Activated CD8-positive, alpha-beta memory T cell treated with anti-CD3 and anti-CD28 coated beads, Interleukin-2, amount 50 U/mL, for 1 hour (primary cell): ENCODE measurements around the gene HIRA.
"Not testable (repeated sequence)": the region's sequence is repeated elsewhere in the genome, so short reads cannot be mapped to it uniquely, and the experiment has no call there.

Experiments used
- DNase-seq: peaks from one replicate; pipeline ENCODE4 v3.0.0-alpha.2; 2020; ENCODE audit errors: extremely low read depth

The HIRA gene

DNA sequence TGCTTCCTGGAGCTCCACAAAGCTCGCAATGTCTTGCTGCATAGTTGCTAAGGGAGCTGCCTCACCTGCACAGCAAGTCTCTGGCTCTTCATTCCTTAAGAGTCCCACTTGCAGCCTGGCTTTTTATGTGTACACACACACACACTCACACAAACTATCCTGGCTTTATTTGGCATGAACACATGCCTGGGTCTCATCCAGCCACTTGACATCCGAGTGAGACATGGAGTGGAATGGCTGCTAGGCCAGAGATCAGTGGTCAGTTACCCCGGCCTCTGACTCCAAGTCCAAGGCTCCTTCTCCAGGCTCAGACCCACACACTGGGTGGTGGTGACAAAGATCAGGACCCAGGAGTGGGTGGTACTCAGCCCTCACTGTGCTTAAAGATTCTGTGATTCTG lies 102.1 kb downstream of the HIRA start:
- no peak for DNase-seq

DNA sequence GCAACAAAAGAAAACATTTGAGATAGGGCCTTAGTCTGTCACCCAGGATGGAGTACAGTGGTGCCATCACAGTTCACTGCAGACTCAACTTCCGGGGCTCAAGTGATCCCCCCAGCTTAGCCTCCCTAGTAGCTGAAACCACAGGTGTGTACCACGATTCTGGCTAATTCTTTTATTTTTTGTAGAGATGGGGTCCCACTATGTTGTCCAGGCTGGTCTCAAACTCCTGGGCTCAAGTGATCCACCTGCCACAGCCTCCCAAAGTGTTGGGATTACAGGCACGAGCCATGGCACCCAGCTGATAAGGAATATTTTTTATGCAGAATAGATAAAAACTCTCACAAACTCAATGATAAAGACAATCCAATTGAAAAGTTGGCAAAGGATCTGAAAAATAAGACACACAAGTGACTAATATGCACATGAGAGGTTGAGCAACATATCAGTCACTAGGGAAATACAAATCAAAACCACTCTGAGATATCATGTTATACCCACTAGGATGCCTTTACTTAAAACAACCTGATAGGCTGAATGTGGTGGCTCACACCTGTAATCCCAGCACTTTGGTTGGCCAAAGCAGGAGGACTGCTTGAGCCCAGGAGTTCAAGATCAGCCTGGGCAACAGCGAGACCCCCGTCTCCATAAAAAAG lies 106.1 kb downstream of the HIRA start:
- no peak for DNase-seq

DNA sequence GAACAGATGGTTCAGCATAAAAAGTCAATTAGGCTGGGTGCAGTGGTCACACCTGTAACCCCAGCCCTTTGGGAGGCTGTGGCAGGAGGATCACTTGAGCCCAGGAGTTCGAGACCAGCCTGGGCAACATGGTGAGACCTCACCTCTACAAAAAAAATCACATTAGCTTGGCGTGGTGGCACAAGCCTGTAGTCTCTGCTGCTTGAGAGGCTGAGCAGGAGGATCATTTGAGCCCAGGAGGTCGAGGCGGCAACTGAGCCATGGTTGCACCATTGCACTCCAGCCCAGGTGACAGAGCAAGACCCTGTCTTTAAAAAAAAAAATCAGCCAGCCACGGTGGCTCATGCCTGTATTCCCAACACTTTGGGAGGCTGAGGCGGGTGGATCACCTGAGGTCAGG lies 108.1 kb downstream of the HIRA start:
- DNase-seq = not testable (repeated sequence)

DNA sequence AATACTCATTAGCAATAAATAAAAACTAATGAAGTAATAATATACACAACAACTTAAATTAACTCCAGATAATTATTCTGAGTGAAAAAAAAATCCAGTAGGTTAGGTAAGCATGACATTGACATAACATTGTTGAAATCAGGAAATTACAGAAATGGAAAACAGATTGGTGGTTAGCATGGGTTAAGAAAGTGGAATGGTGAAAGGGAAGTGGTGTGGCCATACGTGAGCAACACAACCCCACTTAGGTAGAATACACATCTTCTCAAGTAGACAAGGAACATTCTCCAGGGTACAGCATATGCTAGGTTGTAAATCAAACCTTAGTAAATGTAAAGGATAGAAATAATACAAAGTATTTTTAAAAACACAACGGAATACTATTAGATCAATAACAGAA lies 109.8 kb downstream of the HIRA start:
- no peak for DNase-seq

DNA sequence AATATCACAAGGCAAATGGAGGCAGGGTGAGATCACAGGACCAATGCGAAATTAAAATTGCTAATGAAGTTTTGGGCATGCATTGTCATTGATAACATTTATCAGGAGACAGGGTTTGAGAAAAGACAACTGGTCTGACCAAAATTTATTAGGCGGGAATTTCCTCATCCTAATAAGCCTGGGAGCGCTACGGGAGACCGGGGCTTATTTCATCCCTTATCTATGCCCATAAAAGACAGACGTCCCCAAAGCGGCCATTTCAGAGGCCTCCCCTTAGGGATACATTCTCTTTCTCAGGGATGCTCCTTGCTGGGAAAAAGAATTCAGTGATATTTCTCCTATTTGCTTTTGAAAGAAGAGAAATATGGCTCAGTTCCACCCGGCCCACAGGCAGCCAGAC lies 111.4 kb downstream of the HIRA start:
- not testable (repeated sequence) for DNase-seq

DNA sequence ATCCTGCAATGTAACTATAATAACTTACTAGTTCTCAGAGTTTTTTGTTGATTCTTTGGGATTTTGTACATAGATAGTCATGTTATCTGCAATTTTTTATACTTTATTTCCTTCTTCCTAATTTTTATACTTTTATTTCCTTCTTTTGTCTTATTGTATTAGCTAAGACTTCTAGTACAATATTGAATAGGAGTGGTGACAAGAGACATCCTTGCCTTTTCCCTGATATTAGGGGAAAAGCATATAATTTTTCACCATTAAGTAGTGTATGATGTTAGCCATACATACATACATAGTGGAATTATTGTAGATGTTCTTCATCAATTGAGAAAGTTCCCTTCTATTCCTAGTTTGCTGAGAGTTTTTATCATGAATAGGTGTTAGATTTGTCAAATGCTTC lies 112.3 kb downstream of the HIRA start:
- DNase-seq = no peak

DNA sequence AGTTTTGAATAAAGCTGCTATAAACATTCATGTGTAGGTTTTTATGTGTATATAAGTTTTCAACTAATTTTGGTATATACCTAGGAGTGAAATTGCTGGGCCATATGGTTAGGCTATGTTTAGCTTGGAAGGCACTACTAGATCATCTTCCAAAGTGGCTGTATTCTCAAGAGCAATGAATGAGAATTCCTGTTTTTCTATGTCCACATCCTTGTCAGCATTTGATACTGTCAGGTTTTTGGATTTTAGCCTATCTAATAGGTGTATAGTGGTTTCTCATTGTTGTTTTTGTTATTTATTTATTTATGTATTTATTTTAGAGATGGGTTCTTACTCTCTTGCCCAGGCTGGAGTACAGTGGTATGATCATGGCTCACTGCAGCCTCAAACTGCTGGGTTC lies 113.7 kb downstream of the HIRA start:
- DNase-seq = no peak

DNA sequence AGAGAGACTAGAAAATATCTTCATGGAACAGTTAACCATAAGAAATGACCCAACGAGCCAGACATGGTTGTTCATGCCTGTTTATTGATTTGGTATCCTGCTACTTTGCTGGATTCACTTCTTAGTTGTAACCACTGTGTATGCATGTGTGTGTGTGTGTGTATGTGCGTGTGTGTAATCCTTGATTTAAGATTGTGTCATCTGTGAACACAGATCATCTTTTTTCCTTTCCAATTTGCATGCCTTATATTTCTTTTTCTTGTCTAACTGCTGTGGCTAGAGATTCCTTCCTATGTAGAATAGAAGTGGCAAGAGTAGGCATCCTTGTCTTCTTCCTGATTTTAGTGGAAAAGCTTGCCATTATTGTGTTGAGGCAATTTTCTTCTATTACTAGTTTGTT lies 123.7 kb downstream of the HIRA start:
- DNase-seq = no peak

DNA sequence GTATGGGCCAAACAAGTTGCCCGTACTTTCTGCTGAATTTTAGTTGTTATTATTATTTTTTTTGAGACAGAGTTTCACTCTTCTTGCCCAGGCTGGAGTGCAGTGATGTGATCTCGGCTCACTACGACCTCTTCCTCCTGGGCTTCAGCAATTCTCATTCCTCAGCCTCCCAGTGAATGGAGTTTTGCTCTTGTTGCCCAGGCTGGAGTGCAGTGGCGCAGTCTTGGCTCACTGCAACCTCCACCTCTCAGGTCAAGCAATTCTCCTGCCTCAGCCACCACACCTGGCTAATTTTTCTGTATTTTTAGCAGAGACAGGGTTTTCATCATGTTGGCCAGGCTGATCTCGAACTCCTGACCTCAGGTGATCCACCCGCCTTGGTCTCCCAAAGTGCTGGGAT lies 125.0 kb downstream of the HIRA start:
- DNase-seq = not testable (repeated sequence)

DNA sequence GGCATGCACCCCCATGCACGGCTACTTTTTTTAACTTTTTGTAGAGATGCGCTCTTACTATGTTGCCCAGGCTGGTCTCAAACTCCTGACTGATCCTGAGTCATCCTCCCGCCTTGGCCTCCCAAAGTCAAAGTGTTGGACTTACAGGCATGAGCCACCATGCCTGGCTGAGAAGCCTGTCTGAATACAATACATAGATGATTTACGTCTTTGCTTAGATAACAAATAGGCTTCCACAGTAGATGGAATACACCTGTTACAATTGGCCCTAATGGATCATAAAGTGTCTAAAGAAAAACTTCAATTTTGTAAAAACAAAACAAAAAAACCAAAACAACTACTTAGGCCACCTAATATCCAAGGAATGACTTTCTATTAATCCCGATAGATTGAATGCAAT lies 127.0 kb downstream of the HIRA start:
- DNase-seq = no peak

DNA sequence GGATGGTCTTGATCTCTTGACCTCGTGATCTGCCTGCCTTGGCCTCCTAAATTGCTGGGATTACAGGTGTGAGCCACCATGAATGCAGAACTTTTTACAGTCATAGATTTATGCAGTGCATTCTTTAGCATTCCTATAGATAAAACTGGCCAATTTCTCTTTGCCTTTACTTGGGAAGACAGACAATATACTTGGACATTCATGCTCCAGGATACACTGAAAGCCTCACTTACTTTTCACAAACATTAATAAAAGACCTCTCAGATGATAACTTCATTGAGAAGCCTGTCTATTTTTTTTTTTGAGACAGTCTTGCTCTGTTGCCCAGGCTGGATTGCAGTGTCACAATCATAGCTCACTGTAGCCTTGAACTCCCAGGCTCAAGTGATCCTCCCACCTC lies 127.7 kb downstream of the HIRA start:
- DNase-seq = no peak

DNA sequence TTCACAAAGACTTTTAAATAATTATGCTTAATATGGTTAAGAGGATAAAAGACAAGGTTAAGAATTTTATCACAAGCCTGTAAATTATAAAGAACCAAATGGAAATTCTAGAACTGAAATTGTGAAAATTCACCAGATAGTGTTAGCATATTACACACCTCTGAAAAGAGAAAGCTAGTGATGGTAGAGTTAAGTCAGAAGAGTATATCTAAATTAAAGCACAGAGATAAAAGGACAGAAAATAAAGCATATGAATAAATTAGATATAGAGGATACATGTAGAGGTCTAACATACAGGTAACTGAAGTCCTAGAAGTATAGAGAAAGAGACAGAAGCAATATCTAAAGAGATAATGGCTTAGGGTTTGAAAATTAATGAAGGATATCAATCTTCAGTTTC lies 135.8 kb downstream of the HIRA start:
- DNase-seq = no peak

DNA sequence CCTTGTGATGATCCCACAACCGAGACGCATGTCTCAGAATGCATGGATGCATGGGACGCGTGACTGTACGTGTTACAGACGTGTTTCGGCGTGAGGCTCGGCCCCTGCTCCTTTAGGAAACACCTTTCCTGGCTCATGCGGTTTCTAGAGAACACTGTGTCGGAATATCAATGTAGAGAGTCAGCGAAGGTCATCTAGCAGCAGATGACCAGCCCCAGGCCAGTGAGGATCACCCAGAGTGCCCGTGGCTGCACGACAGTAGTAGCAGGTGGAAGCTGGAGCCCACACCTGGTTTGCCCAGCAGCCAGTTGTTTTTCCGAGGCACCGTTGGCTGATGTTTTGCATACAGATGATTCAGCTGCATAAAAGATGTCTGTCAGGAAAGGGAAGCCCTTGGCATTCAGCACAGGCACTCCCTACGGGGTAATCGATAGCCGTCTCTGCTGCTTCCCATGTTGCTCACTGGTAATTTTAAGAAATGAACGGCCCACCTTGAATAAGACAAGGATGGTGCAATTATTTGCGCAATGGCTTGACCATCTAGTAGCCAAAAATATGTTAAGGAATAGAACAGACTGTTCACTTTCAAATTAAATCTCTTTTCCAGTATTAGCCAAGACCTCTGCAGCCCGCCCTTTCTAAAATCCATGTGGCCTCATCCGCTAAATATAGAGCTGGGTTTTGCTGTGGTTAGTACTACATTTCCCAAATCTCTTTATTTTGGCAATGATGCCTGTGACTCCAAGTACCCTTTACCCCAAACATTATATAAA lies 138.9 kb downstream of the HIRA start:
- no peak for DNase-seq

DNA sequence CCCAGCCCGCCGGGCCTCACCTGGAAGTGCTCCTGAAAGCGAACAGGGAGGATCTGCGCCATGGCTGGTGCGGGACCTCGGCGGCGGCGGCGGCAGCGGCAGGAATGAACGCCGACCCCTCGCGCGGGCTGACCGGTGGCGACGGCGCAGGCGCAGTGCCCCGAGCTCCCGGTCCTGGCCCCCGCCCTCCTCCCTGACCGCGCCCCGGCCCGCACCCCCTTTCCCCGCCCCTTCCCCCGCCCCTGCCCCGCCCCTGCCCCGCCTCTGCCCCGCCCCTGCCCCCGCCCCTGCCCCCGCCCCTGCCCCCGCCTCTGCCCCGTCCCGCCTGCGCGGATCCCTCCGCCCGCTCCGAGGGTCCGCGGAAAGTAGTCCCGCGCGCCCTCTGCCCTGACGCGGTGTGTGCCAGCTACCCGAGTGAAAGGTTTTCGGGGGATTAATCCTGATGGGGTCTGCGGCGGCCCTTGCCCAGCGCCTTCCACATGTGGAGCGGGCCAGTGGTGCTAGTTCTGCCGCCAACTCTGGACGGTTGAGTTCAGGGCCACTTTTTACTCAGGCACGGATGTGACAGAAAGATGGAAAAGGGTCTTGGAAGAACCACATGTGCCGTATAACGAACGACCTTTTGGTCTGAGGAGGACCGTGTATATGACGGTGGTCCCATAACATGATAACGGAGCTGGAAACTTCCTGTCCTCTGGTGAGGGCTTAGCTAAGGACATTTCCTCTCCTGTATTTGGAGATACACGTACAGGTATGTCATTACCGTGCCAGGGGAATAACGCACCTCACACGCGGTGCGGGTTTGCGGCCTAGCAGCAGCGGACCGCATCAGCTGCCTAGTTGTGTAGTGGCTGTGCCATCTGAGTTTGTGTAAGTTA lies 139.7 kb downstream of the HIRA start, which contains the start of gene CLTCL1:
Gene CLTCL1, minus strand, starts transcription at position 140 of the 878 bp plus-strand sequence. Its CDS starts 78 bp downstream, at position 62.
- DNase-seq = peak; percentile 31

DNA sequence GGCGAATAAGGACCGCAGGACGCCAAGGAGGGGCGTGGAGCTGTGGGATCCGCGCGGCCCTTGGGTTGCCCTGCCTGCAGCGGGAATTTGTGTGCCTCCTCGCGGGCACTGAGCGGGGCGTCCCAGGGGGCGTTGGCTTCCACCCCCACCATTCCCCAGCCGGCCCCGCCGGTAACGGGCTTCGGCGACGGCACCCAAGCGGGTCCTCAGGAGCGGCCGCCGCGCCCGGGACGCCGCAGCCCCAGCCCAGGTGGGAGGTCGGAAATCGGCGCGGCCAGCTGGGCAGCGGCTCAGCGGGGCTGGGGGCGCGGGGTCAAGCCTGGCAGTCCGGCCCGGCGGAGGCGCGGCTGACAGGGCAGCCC lies 140.3 kb downstream of the HIRA start:
- no peak for DNase-seq

DNA sequence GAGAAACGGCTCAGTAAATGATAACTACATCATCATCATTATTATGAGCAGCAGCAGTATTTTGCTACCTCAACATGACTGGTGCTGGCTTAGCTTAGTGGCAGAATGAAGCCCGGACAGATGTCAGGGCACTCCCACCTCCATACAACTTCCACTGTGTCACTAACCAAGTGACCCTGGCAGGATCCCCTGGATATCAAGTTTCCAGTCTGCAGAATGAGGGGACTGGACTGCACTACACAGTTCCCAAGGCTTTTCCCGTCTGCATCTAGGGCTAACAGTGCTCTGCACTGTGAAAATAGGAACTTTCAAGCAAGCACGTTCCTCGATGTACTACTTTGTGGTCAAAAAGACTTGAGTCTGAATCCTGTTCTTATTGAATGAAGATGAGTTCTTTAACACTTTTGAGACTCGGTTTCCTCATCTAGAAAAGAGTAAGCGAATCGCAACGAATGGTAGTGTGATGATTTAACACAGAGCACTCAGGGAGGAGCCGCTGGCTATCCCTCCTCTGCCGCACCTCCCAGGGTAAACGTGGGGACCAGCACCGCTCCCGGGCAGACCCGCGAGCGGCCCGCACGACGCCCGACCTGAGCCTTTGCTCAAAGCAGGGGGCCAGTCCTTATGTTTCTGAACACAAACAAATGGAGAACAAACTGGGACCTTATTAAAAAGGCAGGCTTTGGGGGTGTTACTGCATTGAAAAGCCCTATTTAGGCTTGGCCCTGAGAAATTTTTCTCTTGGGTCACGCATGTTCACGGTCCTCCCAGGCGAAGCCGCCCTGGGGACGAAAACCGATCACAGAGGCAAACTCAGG lies 140.9 kb downstream of the HIRA start:
- no peak for DNase-seq

DNA sequence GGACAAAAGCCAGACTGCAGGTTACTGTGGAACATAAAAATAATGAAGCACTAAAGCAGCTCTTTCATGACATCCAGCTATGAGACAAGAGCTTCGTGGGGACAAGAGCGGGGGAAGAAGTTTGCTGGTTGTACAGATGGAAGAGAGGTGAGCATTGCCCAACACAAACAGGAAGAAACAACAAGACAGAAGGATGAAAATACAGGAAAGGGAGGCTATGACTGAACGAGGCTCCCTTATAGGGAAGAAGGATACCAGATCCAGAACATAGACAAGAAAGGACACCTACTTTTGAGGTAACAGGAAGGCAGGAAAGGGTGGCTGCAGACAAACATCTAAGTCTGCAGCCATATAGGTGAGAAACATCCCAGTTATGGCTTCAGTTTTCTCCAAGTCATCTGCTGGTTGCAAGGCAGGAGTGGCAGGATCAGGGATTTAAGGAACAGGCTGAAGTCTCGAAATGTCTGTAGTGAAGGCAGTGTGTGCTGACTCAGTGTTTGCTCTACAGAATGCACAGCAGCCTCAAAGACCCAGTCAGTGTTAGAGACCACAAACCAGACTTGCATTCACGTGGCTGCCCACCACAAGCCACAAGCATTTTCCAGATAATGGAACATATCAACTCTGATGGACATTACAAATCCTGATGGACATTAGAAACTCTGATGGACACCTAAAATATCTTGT lies 141.9 kb downstream of the HIRA start:
- DNase-seq = no peak

DNA sequence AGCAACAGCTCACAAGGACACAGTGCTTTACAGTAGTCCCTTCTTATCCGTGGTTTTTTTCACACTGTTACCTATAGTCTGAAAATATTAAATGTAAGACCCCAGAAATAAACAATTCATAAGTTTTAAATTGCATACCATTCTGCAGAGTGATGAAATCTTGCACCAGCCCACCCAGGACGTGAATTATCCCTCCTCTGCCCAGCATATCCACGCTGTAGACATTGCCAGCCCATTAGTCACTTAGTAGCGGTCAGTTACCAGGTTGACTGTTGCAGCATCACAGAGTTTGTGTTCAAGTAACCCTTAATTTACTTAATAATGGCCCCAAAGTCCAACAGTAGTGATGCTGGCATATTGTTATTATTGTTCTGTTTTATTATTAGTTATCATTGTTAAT lies 143.6 kb downstream of the HIRA start:
- no peak for DNase-seq

DNA sequence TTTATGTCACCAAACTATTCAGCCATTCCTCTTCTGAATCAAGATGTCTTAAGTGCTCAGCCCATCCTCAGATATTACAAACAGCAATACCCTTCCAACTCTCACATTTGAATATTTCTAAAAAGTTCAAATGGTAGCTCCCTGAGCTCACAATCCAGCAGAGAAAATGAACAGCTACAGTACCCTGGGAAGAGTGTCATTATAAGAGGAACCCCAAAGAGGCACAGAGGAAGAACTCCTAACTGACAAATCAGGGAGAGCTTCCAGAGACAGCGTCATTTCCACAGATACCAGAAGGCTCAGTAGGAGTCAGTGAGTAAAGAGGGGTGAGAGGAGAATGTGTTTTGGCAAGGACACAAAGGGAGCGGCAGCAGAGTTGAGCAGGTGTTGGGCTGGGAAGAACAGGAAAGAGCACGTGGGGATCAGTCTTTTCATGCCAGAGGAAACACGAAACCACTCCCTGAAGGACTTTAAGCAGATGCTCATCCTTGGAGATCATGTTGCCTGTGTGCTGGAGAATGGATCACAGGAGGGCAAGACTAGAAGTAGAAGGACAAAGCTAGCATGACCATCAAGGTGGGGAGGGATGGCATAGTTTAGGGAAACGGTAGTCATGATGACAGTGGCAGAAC lies 144.3 kb downstream of the HIRA start:
- no peak for DNase-seq

DNA sequence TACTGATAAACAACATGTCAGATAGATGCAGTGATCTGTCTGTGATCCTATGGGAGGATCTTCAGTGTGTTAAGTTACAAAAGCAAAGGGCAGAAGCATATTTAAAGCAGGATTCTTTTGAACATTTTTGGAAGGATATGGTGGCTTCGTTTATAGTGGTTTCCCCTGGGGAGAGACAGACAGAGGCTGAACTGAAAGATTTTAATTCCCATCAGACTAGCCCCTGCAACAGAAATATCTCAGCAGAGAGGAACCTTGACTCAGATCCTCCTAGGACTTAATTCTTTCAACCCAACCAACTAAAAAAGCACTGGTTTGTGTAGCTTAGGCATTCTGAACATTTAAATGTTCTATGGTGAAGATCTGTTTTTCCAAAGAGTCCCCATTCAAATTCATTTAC lies 145.7 kb downstream of the HIRA start:
- DNase-seq = no peak
